NCI-H510A treated with DMSO at 0.1 percent for 48 hours (cell line): ENCODE results near the gene ZNF692.

ENCODE experiments used
- DNase-seq: peaks from one replicate; lab custom pipeline; 2025; lab: John Stamatoyannopoulos, UW

Gene ZNF692

GRCh38 chr1:248881261-248881660 lies 22.4 kb upstream of the ZNF692 start:
- no peak for DNase-seq

GRCh38 chr1:248873993-248874533 lies 15.2 kb upstream of the ZNF692 start:
- peak; percentile 71 for DNase-seq

GRCh38 chr1:248873409-248873992 lies 14.6 kb upstream of the ZNF692 start:
- peak; percentile 80 for DNase-seq

- DNase-seq = peak; percentile 80
Observed at GRCh38 chr1:248872752-248873408, 14.0 kb upstream of the ZNF692 start.

GRCh38 chr1:248871837-248872401 lies 13.0 kb upstream of the ZNF692 start:
- DNase-seq = no peak

GRCh38 chr1:248862998-248863881 lies 4.4 kb upstream of the ZNF692 start:
- DNase-seq = peak; percentile 54

GRCh38 chr1:248862695-248862997 lies 3.8 kb upstream of the ZNF692 start:
- peak; percentile 28 for DNase-seq

GRCh38 chr1:248861616-248862015 lies 2.7 kb upstream of the ZNF692 start:
- DNase-seq = no peak

- DNase-seq = no peak
Observed at GRCh38 chr1:248860007-248860406, 1.1 kb upstream of the ZNF692 start.

GRCh38 chr1:248858096-248858890 lies 592 bp downstream of the ZNF692 start:
- DNase-seq = peak; percentile 55

- DNase-seq = no peak
Observed at GRCh38 chr1:248857749-248858095, 1.2 kb downstream of the ZNF692 start.

GRCh38 chr1:248857201-248857600 lies 1.7 kb downstream of the ZNF692 start:
- DNase-seq = no peak

GRCh38 chr1:248856176-248856575 lies 2.7 kb downstream of the ZNF692 start:
- no peak for DNase-seq

GRCh38 chr1:248855580-248855979 lies 3.3 kb downstream of the ZNF692 start:
- no peak for DNase-seq

- no peak for DNase-seq
Observed at GRCh38 chr1:248853663-248854375, 5.1 kb downstream of the ZNF692 start.

- DNase-seq = no peak
Observed at GRCh38 chr1:248852481-248853405, 6.1 kb downstream of the ZNF692 start.

GRCh38 chr1:248851390-248851789 lies 7.5 kb downstream of the ZNF692 start:
- no peak for DNase-seq

GRCh38 chr1:248850536-248851251 lies 8.2 kb downstream of the ZNF692 start:
- DNase-seq = no peak

- no peak for DNase-seq
Observed at GRCh38 chr1:248850124-248850523, 8.8 kb downstream of the ZNF692 start.
